OCI-LY1 (cell line): ENCODE measurements around the gene KREMEN1.

Source experiments
- H2AFZ ChIP-seq: fragments of 200-600 bp; sonication (generic), shearing (Covaris generic); 2 replicates; pipeline ENCODE4 v1.6.0; 2014; ENCODE audit warnings: antibody characterized with exemption, mild to moderate bottlenecking, low read length
- H3F3A ChIP-seq: fragments of 200-600 bp; sonication (generic), shearing (Covaris generic); 2 replicates; pipeline ENCODE4 v1.6.0; 2014; ENCODE audit warnings: mild to moderate bottlenecking, antibody characterized with exemption, low read length, moderate library complexity; ENCODE audit not compliant: insufficient read depth
- H3K27ac ChIP-seq: fragments of 200-600 bp; sonication (generic); 2 replicates; pipeline ENCODE4 v1.5.1; 2014; ENCODE audit warnings: low read length, mixed run types, mild to moderate bottlenecking, low read depth; ENCODE audit not compliant: poor library complexity, severe bottlenecking
- H3K27me3 ChIP-seq: fragments of 200-600 bp; sonication (generic); 2 replicates; pipeline ENCODE4 v1.6.0; 2014; ENCODE audit warnings: antibody characterized with exemption, mild to moderate bottlenecking, low read length, moderate library complexity; ENCODE audit not compliant: insufficient read depth
- H3K36me3 ChIP-seq: fragments of 200-600 bp; sonication (generic); 2 replicates; pipeline ENCODE4 v1.6.1; 2014; ENCODE audit warnings: mild to moderate bottlenecking, antibody characterized with exemption, low read length, moderate library complexity, mixed read lengths; ENCODE audit not compliant: insufficient read depth
- H3K4me1 ChIP-seq: fragments of 200-600 bp; sonication (generic); 2 replicates; pipeline ENCODE4 v1.5.1; 2014; ENCODE audit warnings: mild to moderate bottlenecking, low read length, moderate library complexity; ENCODE audit not compliant: insufficient read depth, severe bottlenecking
- H3K4me2 ChIP-seq: fragments of 200-600 bp; sonication (generic), shearing (Covaris generic); 2 replicates; pipeline ENCODE4 v1.6.1; 2014; ENCODE audit warnings: low read length
- H3K4me3 ChIP-seq: fragments of 200-600 bp; sonication (generic); 2 replicates; pipeline ENCODE4 v1.5.1; 2014; ENCODE audit warnings: low read length, low read depth, mild to moderate bottlenecking, mixed read lengths; ENCODE audit not compliant: poor library complexity, severe bottlenecking
- H3K79me2 ChIP-seq: fragments of 200-600 bp; shearing (Covaris generic); 2 replicates; pipeline ENCODE4 v1.6.1; 2016; ENCODE audit warnings: mixed run types, low read length, mixed read lengths; ENCODE audit not compliant: insufficient read depth
- H3K9ac ChIP-seq: fragments of 200-600 bp; sonication (generic), shearing (Covaris generic); 2 replicates; pipeline ENCODE4 v1.6.1; 2014; ENCODE audit warnings: mild to moderate bottlenecking, low read length, mixed read lengths
- H3K9me2 ChIP-seq: fragments of 200-600 bp; sonication (generic), shearing (Covaris generic); 2 replicates; pipeline ENCODE4 v1.6.1; 2014; ENCODE audit warnings: low read depth, mild to moderate bottlenecking, low read length, mixed read lengths
- H3K9me3 ChIP-seq: fragments of 200-600 bp; shearing (Covaris generic); 2 replicates; pipeline ENCODE4 v1.6.1; 2014; ENCODE audit warnings: low read length, mixed read lengths
- H4K20me1 ChIP-seq: fragments of 200-600 bp; sonication (generic), shearing (Covaris generic); 2 replicates; pipeline ENCODE4 v1.6.0; 2016; ENCODE audit warnings: mild to moderate bottlenecking, low read length; ENCODE audit not compliant: insufficient read depth
- EZH2 ChIP-seq: fragments of 200-600 bp; sonication (generic), shearing (Covaris generic); IDR thresholded peaks from 2 replicates; pipeline ENCODE4 v1.8.0; 2017; ENCODE audit warnings: borderline replicate concordance, mixed run types, mild to moderate bottlenecking, antibody characterized with exemption, low read length, moderate library complexity, mixed read lengths
- TF ChIP-seq, protein P1 (sequence below): fragments of 200-600 bp; sonication (generic), shearing (Covaris generic); IDR thresholded peaks from 2 replicates; pipeline ENCODE4 v1.5.1; 2017; ENCODE audit warnings: mild to moderate bottlenecking, antibody characterized with exemption, low read length, moderate library complexity, mixed read lengths

Gene KREMEN1

DNA sequence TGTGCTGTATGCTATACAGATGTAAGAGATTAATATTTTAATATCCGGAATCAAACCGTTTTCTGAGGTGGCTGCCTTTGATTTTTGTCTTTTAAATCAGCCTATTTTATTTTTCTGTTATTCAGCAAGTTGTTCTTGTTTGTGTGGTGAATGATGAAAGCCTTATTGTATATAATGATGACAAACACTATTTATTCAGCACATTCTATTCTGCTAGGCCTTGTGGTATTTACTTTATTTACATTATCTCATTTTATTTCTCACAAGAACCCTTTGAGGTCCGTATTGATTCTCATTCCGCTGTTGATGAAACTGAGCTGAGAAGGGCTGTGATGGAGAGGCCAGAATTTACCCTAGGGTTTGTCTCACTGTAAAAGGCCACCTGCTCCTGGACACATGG is 40.5 kb downstream of the KREMEN1 start:
- H3K4me2 ChIP-seq: no peak overlapping the region

DNA sequence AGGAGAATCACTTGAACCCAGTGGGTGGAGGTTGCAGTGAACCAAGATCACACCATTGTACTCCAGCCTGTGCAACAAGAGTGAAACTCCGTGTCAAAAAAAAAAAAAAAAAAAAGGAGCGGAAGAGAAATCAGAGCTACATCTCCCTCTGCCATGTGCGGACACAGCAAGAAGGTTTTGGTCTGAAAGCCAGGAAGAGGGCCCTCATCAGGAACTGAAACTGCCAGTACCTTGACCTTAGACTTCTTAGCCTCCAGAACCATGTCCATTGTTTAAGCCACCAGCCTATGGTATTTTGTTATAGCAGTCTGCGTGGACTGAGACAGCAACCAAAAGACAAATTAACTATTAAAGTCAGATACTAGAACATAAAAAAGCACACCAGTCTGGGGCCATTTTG is 41.6 kb downstream of the KREMEN1 start:
- no peak overlapping the region for H3K4me3 ChIP-seq

More for the DNA sequence above, 40.5 kb downstream of the KREMEN1 start:
- Histone ChIP-seq H3K27me3 (no peaks in the 10 kb centered on the region; the same call in 1 of the 2 replicates), H3K4me3 (no peak overlapping the region), H3K36me3 (no peaks in the 10 kb centered on the region), H3K79me2 (no peaks in the 10 kb centered on the region), H3K9me3 (no peaks in the 10 kb centered on the region), H4K20me1 (no peaks in the 10 kb centered on the region), H3K27ac (no peak overlapping the region), H3K4me1 (no peaks in the 10 kb centered on the region), H3F3A (no peaks in the 10 kb centered on the region), H3K9ac (no peak overlapping the region), H2AFZ (no peak overlapping the region), H3K9me2 (no peaks in the 10 kb centered on the region)
- TF ChIP-seq EZH2: no peak
- TF ChIP-seq, protein P1, sequence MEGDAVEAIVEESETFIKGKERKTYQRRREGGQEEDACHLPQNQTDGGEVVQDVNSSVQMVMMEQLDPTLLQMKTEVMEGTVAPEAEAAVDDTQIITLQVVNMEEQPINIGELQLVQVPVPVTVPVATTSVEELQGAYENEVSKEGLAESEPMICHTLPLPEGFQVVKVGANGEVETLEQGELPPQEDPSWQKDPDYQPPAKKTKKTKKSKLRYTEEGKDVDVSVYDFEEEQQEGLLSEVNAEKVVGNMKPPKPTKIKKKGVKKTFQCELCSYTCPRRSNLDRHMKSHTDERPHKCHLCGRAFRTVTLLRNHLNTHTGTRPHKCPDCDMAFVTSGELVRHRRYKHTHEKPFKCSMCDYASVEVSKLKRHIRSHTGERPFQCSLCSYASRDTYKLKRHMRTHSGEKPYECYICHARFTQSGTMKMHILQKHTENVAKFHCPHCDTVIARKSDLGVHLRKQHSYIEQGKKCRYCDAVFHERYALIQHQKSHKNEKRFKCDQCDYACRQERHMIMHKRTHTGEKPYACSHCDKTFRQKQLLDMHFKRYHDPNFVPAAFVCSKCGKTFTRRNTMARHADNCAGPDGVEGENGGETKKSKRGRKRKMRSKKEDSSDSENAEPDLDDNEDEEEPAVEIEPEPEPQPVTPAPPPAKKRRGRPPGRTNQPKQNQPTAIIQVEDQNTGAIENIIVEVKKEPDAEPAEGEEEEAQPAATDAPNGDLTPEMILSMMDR: no peak

DNA sequence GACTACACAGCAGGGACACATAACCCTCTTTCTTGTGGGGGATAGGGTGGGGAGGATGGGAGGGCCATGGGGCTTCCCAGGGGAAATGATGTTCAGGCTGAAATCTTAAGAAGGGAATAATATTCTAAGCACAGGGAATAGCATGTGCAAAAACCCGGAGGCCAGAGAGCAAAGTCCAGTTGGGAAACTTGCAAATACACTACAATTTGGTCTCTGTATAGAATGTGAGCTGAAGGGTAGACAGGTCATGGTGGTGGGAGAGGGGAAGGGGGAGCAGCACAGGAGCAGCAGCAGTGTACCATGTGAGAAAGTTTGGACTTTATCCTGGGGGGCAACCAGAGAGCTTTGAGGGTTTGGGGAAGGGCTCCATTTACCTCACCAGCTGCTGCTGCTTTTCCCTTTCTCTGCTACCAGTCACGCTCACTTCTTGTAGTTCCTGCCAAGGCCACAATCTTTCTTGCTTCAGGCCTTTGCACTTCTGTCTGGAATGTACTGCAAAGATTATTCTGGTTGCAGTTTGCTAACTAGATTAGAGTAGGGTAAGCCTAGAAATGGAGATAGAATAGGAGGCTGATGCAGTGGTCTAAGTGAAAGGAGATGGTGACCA is 43.0 kb downstream of the KREMEN1 start:
- TF ChIP-seq, protein P1: no peak
- no peak for TF ChIP-seq EZH2
- H3F3A ChIP-seq: no peaks in the 10 kb centered on the region
- H3K9me3 ChIP-seq: no peaks in the 10 kb centered on the region
- no peaks in the 10 kb centered on the region; the same call in 1 of the 2 replicates for H3K27me3 ChIP-seq
- no peaks in the 10 kb centered on the region for H4K20me1 ChIP-seq
- no peak overlapping the region for H3K9ac ChIP-seq
- no peaks in the 10 kb centered on the region for H3K4me1 ChIP-seq
- no peak overlapping the region for H2AFZ ChIP-seq
- H3K79me2 ChIP-seq: no peaks in the 10 kb centered on the region
- no peak overlapping the region for H3K27ac ChIP-seq
- H3K4me2 ChIP-seq: no peak overlapping the region
- H3K4me3 ChIP-seq: no peak overlapping the region
- no peaks in the 10 kb centered on the region for H3K9me2 ChIP-seq
- no peaks in the 10 kb centered on the region for H3K36me3 ChIP-seq

More for the DNA sequence above, 41.6 kb downstream of the KREMEN1 start:
- Histone ChIP-seq H3K79me2 (no peaks in the 10 kb centered on the region), H3K4me2 (no peak overlapping the region), H4K20me1 (no peaks in the 10 kb centered on the region), H2AFZ (no peak overlapping the region), H3K27ac (no peak overlapping the region), H3K36me3 (no peaks in the 10 kb centered on the region), H3K27me3 (no peaks in the 10 kb centered on the region; the same call in 1 of the 2 replicates), H3K9me3 (no peaks in the 10 kb centered on the region), H3K9ac (no peak overlapping the region), H3F3A (no peaks in the 10 kb centered on the region), H3K9me2 (no peaks in the 10 kb centered on the region), H3K4me1 (no peaks in the 10 kb centered on the region)
- no peak for TF ChIP-seq EZH2
- TF ChIP-seq, protein P1: no peak
